ENCODE results near the gene HOXD9. TPM values are rescaled to one million over a fixed set of nuclear protein-coding genes. Genes with fewer than 3 reads are reported as not detected.
A peak's percentile ranks its signal among the peaks of the same experiment; 100 is the strongest.

HOXD9 gene
- total and polyA plus RNA-seq, 2 of the 8 experiments (the other 6 are each of a cell fraction or from before 2014, with no cell fraction given): not detected

GRCh38 chr2:176091329-176092258 lies 30.9 kb upstream of the HOXD9 start (continued):
- TF ChIP-seq SIN3A (conservative IDR thresholded peaks at IDR 0.05 in 1 of 2, IDR thresholded peaks at IDR 0.05 in 1 of 2; ENCODE audit: low read depth in 1 of 2, low read length in 2 of 2) (0 out of 4 replicates have a peak, but pooled peaks of 1 of the 2 experiments have one; percentile 24), TAF1 (IDR thresholded peaks at IDR 0.05; ENCODE audit: low read depth, low read length) (no peak), CTCF (IDR thresholded peaks at IDR 0.05; ENCODE audit: control extremely low read depth in 1 of 3, insufficient read depth in 1 of 3, low read depth in 1 of 3, low read length in 3 of 3) (no peak), JUND (IDR thresholded peaks at IDR 0.05; ENCODE audit: low read length) (no peak), E2F6 (IDR thresholded peaks at IDR 0.05) (no peak), EZH2 (IDR thresholded peaks at IDR 0.05; ENCODE audit: low read depth, low read length, severe bottlenecking) (peak; percentile 99), CBX8 (IDR thresholded peaks at IDR 0.05; ENCODE audit: borderline replicate concordance, low read depth, low read length) (peak; percentile 59; the same call in 1 of the 2 replicates), CTBP2 (IDR thresholded peaks at IDR 0.05; ENCODE audit: borderline replicate concordance, insufficient read depth, insufficient read length, low read length) (no peak), RFX5 (IDR thresholded peaks at IDR 0.05; ENCODE audit: borderline replicate concordance, low read depth, low read length) (no peak)
